HepG2 (cell line): Measurements from ENCODE around the gene PTPN14. TPM values are rescaled to one million over a fixed set of nuclear protein-coding genes. Genes with fewer than 3 reads are reported as not detected.

Experiments
- ATAC-seq: fragments of 200-7000 bp; cut with Tn5 transposase; 3 replicates; pipeline ENCODE4 v1.9.1; 2020; ENCODE audit warnings: mild to moderate bottlenecking, moderate library complexity
- BruUV-seq: library from RNA; stranded (reverse); fragments of 400-500 nt; replicated peaks from 2 replicates; lab custom pipeline; 2021; lab: Mats Ljungman, UMichigan
- CTCF ChIA-PET: fragments of 300-600 bp; formaldehyde crosslinking; extraction: SDS; loops from one replicate; lab custom pipeline; 2021; ENCODE audit warnings: low total read pairs, inconsistent platforms, low intra/inter-chr PET ratio; lab: Yijun Ruan, JAX
- POLR2A ChIA-PET: fragments of 350-600 bp; sonication (Branson Sonifier 250); formaldehyde crosslinking; loops from one replicate; lab custom pipeline; 2020; ENCODE audit warnings: antibody characterized with exemption, inconsistent platforms; lab: Yijun Ruan, JAX
- DNase-seq: peaks from one replicate; pipeline ENCODE4 v3.0.0-alpha.2; 2015; ENCODE audit warnings: low spot score
- FAIRE-seq: peaks from 3 replicates; lab custom pipeline; 2011; peaks lifted over from hg19 to GRCh38; lab: Jason Lieb, UNC
- H2AFZ ChIP-seq: one replicate; pipeline ENCODE4 v1.6.1; 2011; ENCODE audit warnings: low read length, inconsistent platforms
- H3K27ac ChIP-seq: fragments of 300-600 bp; 3 replicates; pipeline ENCODE4 v1.8.0; 2011; ENCODE audit warnings: mixed run types, mild to moderate bottlenecking, mixed read lengths, low read length, inconsistent platforms; ENCODE audit not compliant: insufficient read depth; ENCODE audit errors: extremely low read length
- H3K27me3 ChIP-seq, 2 experiments: fragments of 200-600 bp in 1 of 2; 2 replicates in 1 of 2; 3 replicates in 1 of 2; pipeline versions ENCODE4 v1.6.0 to v1.8.0; 2011; ENCODE audit warnings: low read length in 2 of 2, mild to moderate bottlenecking in 2 of 2, moderate library complexity in 2 of 2, inconsistent platforms in 1 of 2; ENCODE audit not compliant: insufficient read depth in 2 of 2, control insufficient read depth in 1 of 2
- H3K36me3 ChIP-seq, 2 experiments: fragments of 200-600 bp in 1 of 2; replicated peaks in 1 of 2; 2 replicates in 1 of 2; 3 replicates in 1 of 2; pipeline versions ENCODE4 v1.5.1 to v1.8.0; 2011; ENCODE audit warnings: low read length in 2 of 2, inconsistent platforms in 1 of 2; ENCODE audit not compliant: insufficient read depth in 2 of 2, control insufficient read depth in 1 of 2
- H3K4me1 ChIP-seq: 2 replicates; pipeline ENCODE4 v1.5.1; 2012; ENCODE audit warnings: low read length, inconsistent platforms; ENCODE audit not compliant: insufficient read depth
- H3K4me2 ChIP-seq: 2 replicates; pipeline ENCODE4 v1.6.0; 2011; ENCODE audit warnings: low read depth, low read length, inconsistent platforms
- H3K4me3 ChIP-seq, 3 experiments: fragments of 200-600 bp in 1 of 3; sonication (generic), shearing (Covaris generic) in 1 of 3; replicated peaks in 1 of 3; 2 replicates each; pipeline ENCODE4 v1.5.1; 2011 to 2016; ENCODE audit warnings: low read length in 3 of 3, inconsistent platforms in 2 of 3, low read depth in 2 of 3, mild to moderate bottlenecking in 2 of 3, control low read depth in 1 of 3, mixed read lengths in 1 of 3; ENCODE audit not compliant: insufficient read depth in 1 of 3
- H3K79me2 ChIP-seq: one replicate; pipeline ENCODE4 v1.6.1; 2011; ENCODE audit warnings: low read length, inconsistent platforms; ENCODE audit not compliant: insufficient read depth
- H3K9ac ChIP-seq: 2 replicates; pipeline ENCODE4 v1.6.0; 2011; ENCODE audit warnings: mild to moderate bottlenecking, low read depth, low read length, inconsistent platforms; ENCODE audit not compliant: insufficient read depth
- H3K9me3 ChIP-seq: 2 replicates; pipeline ENCODE4 v1.5.1; 2012; ENCODE audit warnings: mild to moderate bottlenecking, low read length
- H4K20me1 ChIP-seq: 2 replicates; pipeline ENCODE4 v1.6.0; 2011; ENCODE audit warnings: inconsistent platforms, mild to moderate bottlenecking, low read length, moderate library complexity; ENCODE audit not compliant: insufficient read depth
- ATF7-NPFF ChIP-seq: sonication (generic); formaldehyde crosslinking; IDR thresholded peaks from 2 replicates; pipeline ENCODE4 v1.8.1; 2023; ENCODE audit warnings: mild to moderate bottlenecking, low read depth, missing genetic modification reagents, moderate library complexity
- GATA4 ChIP-seq: sonication (generic); IDR thresholded peaks from 2 replicates; pipeline ENCODE4 v1.6.1; 2016; ENCODE audit warnings: antibody characterized with exemption, low read depth, borderline replicate concordance
- MATR3 ChIP-seq: sonication (generic); formaldehyde crosslinking; IDR thresholded peaks from 2 replicates; pipeline ENCODE4 v1.4.0; 2020; ENCODE audit warnings: missing genetic modification reagents
- NFE2 ChIP-seq: sonication (generic); formaldehyde crosslinking; IDR thresholded peaks from 2 replicates; pipeline ENCODE4 v1.4.0; 2020; ENCODE audit warnings: missing genetic modification reagents
- RELA ChIP-seq: sonication (generic); formaldehyde crosslinking; IDR thresholded peaks from 2 replicates; pipeline ENCODE4 v1.4.0; 2020; ENCODE audit warnings: missing genetic modification reagents
- TBP ChIP-seq: sonication (generic); formaldehyde crosslinking; IDR thresholded peaks from 2 replicates; pipeline ENCODE4 v1.5.0; 2020; ENCODE audit warnings: missing genetic modification reagents
- ZNF263 ChIP-seq: sonication (generic); formaldehyde crosslinking; IDR thresholded peaks from 2 replicates; pipeline ENCODE4 v1.4.0; 2020; ENCODE audit warnings: missing genetic modification reagents
- ZNF274 ChIP-seq: sonication (generic); formaldehyde crosslinking; IDR thresholded peaks from 2 replicates; pipeline ENCODE4 v1.5.1; 2020; ENCODE audit warnings: mild to moderate bottlenecking, missing genetic modification reagents
- ZSCAN22 ChIP-seq: sonication (generic); formaldehyde crosslinking; IDR thresholded peaks from 2 replicates; pipeline ENCODE4 v1.4.0; 2020; ENCODE audit warnings: mild to moderate bottlenecking, missing genetic modification reagents
- WGBS: methylation state at CpG from one replicate; pipeline ENCODE4 v1.1.6; 2017; ENCODE audit warnings: low lambda C conversion rate; 5-methylcytosine and 5-hydroxymethylcytosine counted together
- in situ Hi-C: cut with HindIII; loops from 2 replicates; pipeline ENCODE4 v1.10.0; 2017; ENCODE audit warnings: low pct_unique_long_range_greater_than_20kb; ENCODE audit not compliant: extremely low pct_ligation_motif_present
- intact Hi-C: fragments of 100-400 bp; cut with micrococcal nuclease; formaldehyde crosslinking; loops from one replicate; pipeline ENCODE4 v1.10.0; 2022; ENCODE audit not compliant: unreplicated experiment
- polyA plus RNA-seq, 8 experiments: library from polyadenylated mRNA; depleted of rRNA in 3 of 8; stranded (reverse) in 7 of 8; unstranded in 1 of 8; fragments of >200 nt; fragmentation: Illumina TruSeq in 4 of 8; extraction: Trizol in 4 of 8; gene quantifications; 2 replicates each; pipeline versions ENCODE4 v1.2.1 to v1.2.3, GENCODE V29; 2011 to 2016; ENCODE audit warnings: low read depth in 4 of 8, missing spikeins in 1 of 8, mixed read lengths in 1 of 8; ENCODE audit not compliant: insufficient read depth in 1 of 8
- total RNA-seq, 5 experiments: library from RNA; depleted of rRNA; stranded (reverse); fragments of >200 nt; fragmentation: Illumina TruSeq; extraction: Trizol; gene quantifications; 2 replicates each; pipeline ENCODE4 v1.2.3, GENCODE V29; 2016; ENCODE audit warnings: low read depth in 1 of 5
- TF ChIP-seq, protein P1 (sequence below): fragments of 450-650 bp; IDR thresholded peaks from 2 replicates; pipeline ENCODE4 v1.6.1; 2017

PTPN14 gene
- total and polyA plus RNA-seq, 2 of the 13 experiments (the other 11 are each of a cell fraction or from before 2014, with no cell fraction given), result 3.9 to 4.7 TPM

DNA sequence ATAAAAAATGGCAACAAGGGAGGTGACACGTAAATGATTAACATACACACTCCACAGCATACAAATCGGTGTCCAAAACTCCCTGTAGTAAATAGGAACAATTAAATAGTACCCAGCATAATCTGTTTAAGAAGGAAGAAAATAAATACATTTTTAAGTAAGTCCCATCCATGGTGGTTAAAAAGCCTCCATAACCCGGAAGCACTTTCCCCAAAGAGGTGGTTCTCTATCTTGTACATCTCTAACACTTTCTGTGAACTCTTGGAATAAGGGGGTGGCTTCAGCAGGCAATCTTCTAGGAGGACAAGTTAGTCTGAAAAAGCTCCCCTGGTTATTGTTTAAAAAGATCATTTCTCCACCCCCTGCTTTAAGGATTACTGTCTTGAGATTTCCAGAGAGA, 76.9 kb downstream of the PTPN14 start:
- no peak for TF ChIP-seq GATA4
- no peak for TF ChIP-seq MATR3 (CRISPR knock-in tag)
- TF ChIP-seq NFE2 (CRISPR knock-in tag), result no peak
- TF ChIP-seq TBP (CRISPR knock-in tag), result no peak
- no peak for TF ChIP-seq ZSCAN22 (CRISPR knock-in tag)
- TF ChIP-seq RELA (CRISPR knock-in tag), result no peak
- TF ChIP-seq ZNF263 (CRISPR knock-in tag), result no peak
- no peak for TF ChIP-seq ZNF274 (CRISPR knock-in tag)
- TF ChIP-seq, protein P1, sequence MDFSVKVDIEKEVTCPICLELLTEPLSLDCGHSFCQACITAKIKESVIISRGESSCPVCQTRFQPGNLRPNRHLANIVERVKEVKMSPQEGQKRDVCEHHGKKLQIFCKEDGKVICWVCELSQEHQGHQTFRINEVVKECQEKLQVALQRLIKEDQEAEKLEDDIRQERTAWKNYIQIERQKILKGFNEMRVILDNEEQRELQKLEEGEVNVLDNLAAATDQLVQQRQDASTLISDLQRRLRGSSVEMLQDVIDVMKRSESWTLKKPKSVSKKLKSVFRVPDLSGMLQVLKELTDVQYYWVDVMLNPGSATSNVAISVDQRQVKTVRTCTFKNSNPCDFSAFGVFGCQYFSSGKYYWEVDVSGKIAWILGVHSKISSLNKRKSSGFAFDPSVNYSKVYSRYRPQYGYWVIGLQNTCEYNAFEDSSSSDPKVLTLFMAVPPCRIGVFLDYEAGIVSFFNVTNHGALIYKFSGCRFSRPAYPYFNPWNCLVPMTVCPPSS, result no peak
- TF ChIP-seq ATF7-NPFF, result no peak
- TF ChIP-seq, all 625 proteins: peak for 0

More for the DNA sequence above, 76.9 kb downstream of the PTPN14 start:
- H3K27ac ChIP-seq, result no peak overlapping the region
- H3K9ac ChIP-seq, result no peak overlapping the region
- H3K79me2 ChIP-seq, result no peaks in the 10 kb centered on the region
- no peaks in the 10 kb centered on the region for H4K20me1 ChIP-seq
- H3K27me3 ChIP-seq, result no peaks in the 10 kb centered on the region
- ATAC-seq (no peak), FAIRE-seq (no peak), DNase-seq (no peak)
- no peak overlapping the region for H3K4me2 ChIP-seq
- H2AFZ ChIP-seq, result no peak overlapping the region
- CTCF ChIA-PET, result no interaction called here
- WGBS, result 87% methylated on average over 3 of the region's 3 CpGs
- POLR2A ChIA-PET, result no interaction called here
- in situ Hi-C loops (no loop called here), intact Hi-C loops (no loop called here)
- BruUV-seq, result no TSS peak
- no peaks in the 10 kb centered on the region for H3K36me3 ChIP-seq
- H3K9me3 ChIP-seq, result no peaks in the 10 kb centered on the region
- H3K4me1 ChIP-seq, result peaks cover 21% of the 10 kb centered on the region
- H3K4me3 ChIP-seq, result no peak overlapping the region
